Omental fat pad (tissue), 4 donors: Measurements from ENCODE around the gene EPYC. TPM values are rescaled to one million over a fixed set of nuclear protein-coding genes. Genes with fewer than 3 reads are reported as not detected.
A peak's percentile ranks its signal among the peaks of the same experiment; 100 is the strongest.

Source experiments
- ATAC-seq: fragments of 150-250 bp; one replicate; pipeline ENCODE4 v1.9.1; 2016; ENCODE audit warnings: mild to moderate bottlenecking, moderate library complexity; ENCODE audit not compliant: low FRiP score
- DNase-seq: peaks from one replicate; pipeline ENCODE4 v3.0.0-alpha.2; 2019; ENCODE audit warnings: low spot score
- CTCF ChIP-seq, 3 donors: fragments of 450-650 bp; IDR thresholded peaks; one replicate each; pipeline ENCODE4 v1.5.1; 2016 to 2017; ENCODE audit warnings: antibody characterized with exemption in 3 of 3, mild to moderate bottlenecking in 3 of 3, moderate library complexity in 2 of 3
- total RNA-seq, 4 donors: library from RNA; depleted of rRNA; stranded (reverse); fragments of >200 nt; gene quantifications; one replicate each; pipeline ENCODE4 v1.1.0, GENCODE V29; 2016

The EPYC gene
- total RNA-seq, 4 donors from 2014 or later: not detected

GRCh38 chr12:90938451-90938850 lies 66.3 kb downstream of the EPYC start:
- TF ChIP-seq CTCF (IDR thresholded peaks at IDR 0.05): no peak
- ATAC-seq: no peak
- no peak for DNase-seq

DNA sequence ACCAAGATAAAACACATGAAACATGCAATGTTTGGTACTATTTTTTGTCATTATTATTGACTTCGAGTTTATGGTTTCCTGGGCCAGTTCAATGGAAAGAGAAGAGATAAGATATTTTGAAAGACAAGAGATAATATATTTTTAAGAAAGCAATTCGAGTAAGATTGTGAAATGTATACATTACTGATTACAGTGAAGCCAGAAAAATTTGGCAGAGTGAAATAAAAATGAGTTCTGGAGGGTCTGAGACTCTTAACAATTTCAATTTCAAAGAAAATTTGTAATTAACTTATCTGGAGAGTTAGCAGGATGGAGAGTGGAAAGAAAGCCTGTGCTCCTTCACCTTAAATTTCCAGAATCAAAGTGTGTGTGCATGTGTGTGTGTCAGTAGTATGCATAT lies 67.1 kb downstream of the EPYC start:
- TF ChIP-seq CTCF (IDR thresholded peaks at IDR 0.05): no peak
- ATAC-seq: no peak
- DNase-seq: no peak

DNA sequence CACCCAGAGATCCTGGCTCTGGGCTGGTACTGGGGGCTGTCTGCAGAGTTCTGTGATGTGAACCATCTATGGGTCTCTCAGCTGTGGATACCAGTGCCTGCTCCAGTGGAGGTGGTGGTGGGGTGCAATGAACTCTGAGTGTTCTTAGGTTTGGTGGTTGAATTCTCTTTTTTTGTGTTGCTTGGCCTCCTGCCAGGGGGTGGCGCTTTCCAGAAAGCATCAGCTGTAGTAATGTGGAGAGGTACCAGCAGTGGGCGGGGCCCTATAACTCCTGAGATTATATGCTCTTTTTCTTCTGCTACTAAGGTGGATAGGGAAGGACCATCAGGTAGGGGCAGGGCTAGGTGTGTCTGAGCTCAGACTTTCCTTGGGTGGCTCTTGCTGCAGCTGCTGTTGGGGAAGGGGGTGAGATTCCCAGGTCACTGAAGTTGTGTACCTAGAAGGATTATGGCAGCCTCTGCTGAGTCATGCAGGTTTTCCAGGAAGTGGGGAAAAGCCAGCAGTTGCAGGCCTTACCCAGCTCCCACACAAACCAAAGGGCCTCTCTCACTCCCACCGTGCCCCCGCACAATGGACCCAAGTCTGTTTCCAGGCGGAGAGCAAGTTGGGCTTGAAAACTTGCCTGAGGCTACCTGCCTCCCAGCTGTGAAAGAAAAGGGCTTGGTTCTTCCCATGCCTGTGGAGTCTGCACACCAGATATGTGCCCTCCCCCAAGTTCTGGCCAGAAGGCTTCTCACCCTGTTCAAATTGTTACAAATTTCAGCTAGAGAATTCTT lies 68.4 kb downstream of the EPYC start:
- ATAC-seq (no peak), DNase-seq (no peak)
- no peak for TF ChIP-seq CTCF (IDR thresholded peaks at IDR 0.05)

- DNase-seq: no peak
- TF ChIP-seq CTCF (IDR thresholded peaks at IDR 0.05): no peak
- ATAC-seq: no peak
These were observed 79.2 kb downstream of the EPYC start for GRCh38 chr12:90925562-90925961.

GRCh38 chr12:90924406-90924805 lies 80.4 kb downstream of the EPYC start:
- no peak for ATAC-seq
- TF ChIP-seq CTCF (IDR thresholded peaks at IDR 0.05): no peak

DNA sequence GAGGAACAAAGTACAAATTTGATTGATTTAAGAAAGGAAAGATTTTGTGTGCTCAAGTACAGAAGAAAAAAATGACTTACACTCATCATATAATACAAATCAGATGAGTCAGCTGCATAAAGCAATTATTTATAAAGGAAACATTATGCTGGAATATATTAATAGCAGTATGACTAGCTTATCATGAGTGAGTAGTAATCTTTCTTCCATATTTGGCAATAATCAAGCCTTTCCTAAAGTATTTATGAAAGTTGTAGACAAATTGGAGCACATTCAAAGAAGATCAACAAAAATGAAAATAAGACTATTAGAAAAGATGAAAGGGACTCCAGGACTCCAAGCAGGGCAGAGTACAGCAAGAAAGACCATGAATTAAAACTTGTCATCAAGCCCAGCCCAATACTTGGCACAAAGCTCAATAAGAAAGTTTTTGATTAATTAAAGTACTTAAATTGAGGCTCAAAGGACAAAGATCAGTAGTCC lies 82.6 kb downstream of the EPYC start:
- no peak for DNase-seq
- no peak for TF ChIP-seq CTCF (IDR thresholded peaks at IDR 0.05)
- ATAC-seq: peak; percentile 80

More at GRCh38 chr12:90924406-90924805, 80.4 kb downstream of the EPYC start:
- DNase-seq: no peak

- no peak for DNase-seq
- ATAC-seq: no peak
- no peak for TF ChIP-seq CTCF (IDR thresholded peaks at IDR 0.05)
These were observed 83.2 kb downstream of the EPYC start for GRCh38 chr12:90921536-90921935.
